Stimulated activated CD4-positive, alpha-beta T cell treated with anti-CD3 and anti-CD28 coated beads, Interleukin-1b, Interleukin-23, amount 100 ng/mL, for 24 hours (primary cell): ENCODE data around the gene GUCA2B.

Experiments
- DNase-seq, 4 experiments: peaks; one replicate each; pipeline ENCODE4 v3.0.0-alpha.2; 2020; ENCODE audit warnings: low read depth in 4 of 4, low spot score in 1 of 4

GUCA2B gene

DNA sequence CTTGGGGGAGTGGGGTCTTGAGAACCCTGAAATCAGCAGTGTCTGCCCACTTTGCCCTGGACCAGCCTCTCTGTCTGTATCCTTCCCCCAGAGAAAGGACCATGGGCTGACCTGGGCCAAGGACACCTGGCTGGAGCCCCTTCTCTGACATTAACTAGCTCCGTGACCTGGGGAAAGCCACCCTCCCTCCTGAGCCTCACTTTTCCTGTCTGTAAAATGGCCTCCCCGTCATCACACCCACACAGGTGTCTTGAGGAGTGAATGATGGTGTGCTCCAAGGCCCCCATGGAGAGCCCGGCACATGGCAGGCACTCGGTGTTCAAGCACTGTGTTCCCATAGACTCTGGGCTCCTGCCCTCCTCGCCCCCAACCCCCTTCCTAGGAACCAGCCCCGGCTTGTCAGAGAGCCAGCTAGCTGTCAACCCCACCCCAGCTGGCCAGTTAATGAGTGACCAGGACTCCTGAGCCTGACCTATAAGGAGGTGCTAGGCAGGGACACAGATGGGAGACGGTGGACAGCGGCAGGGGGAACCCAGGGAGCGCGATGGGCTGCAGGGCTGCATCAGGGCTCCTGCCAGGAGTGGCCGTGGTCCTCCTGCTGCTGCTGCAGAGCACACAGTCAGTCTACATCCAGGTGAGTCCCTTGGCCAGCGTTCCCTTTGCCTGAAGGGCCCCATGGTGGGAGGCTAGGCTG lies at the start of gene GUCA2B:
Gene GUCA2B (plus strand): TSS at position 504 of the 694 bp plus-strand sequence. CDS start 41 bp downstream, at position 545.
- DNase-seq: no peak

DNA sequence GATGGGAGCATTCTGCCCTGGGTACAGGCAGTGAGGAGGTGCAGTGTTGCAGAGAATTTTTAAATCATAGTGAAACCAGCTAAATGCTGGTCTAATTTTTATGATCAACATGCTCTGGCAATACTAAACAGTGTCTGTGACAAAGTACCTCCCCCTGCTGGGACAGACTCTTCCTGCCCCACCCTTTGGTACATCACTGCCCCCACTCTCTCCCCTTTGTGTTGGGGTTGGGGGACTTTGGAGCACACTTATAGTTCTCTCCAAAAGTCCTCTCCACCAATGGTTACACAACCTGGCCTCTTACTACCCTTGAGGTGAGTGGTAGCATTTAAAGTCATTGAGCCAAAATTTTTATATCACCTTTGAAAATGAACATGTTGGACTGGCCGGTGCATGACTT lies 48.2 kb upstream of the GUCA2B start:
- DNase-seq: no peak

DNA sequence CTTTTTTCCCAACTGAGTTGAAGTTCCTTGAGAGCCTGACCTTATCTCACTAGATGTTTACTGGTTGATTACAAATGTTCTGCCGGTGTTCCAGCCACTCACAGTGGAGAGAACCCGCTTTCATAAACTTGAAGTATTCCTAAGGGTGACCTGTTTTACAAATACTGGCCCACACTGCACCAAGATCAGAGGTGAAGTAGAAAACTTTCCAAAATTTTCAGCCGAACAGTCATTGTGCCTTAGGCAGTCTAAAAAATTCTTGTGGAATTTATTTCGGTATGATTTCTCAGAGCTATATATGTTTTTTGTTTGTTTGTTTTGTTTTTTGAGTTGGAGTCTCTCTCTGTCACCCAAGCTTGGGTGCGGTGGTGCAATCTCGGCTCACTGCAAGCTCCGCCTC lies 44.9 kb upstream of the GUCA2B start:
- DNase-seq: no peak

DNA sequence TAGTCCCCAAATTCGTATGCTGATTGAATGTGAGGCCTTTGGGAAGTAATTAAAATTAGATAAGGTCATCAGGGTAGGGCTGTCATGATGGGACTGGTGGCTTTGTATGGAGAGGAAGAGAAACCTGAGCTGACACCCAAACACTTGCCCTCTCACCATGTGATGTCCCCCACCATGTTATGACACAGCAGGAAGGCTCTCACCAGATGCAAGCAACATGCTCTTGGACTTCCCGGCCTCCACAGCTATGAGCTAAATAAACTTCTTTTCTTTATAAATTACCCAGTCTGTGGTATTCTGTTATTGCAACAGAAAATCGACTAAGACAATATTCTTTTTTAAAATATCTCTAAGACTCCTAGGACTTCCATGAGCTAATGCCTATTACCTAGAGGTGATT lies 43.6 kb upstream of the GUCA2B start:
- no peak for DNase-seq

DNA sequence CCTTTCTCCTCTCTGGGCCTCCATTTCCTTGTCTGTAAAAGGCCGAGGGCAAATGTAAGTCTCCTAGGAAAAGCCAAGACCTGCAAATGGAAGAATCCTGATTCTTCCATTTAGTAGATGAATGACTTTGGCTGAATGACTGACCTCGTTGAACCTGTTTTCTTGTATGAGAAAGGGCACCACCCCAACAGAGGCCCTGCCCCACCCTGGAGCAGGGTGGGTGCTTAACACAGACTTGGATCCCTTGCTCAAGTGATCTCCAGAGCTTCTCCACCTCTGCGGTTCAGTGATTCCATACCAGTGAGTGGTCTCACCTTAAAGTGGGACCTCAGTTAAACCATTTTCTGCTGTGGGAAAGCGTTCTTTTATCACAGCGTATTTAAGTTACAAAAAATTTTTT lies 39.0 kb upstream of the GUCA2B start:
- no peak for DNase-seq

DNA sequence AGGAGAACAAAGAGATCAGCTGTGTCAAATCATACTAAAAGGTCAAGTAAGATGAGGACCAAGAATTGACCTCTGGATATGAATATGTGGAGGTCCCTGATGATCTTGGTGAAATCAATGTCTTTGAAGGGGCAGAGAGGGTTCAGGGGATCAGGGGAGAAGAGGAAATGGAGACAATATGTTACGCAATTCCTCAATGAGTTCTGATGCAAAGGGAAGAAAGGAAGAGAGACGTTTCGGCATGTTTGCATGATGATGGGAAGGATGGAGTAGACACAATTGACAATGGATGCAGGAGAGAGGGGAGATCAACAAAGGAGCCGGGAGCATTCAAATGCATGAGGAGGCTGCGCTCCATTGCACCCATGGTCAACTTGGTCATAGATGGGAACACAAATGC lies 36.0 kb upstream of the GUCA2B start:
- no peak for DNase-seq

DNA sequence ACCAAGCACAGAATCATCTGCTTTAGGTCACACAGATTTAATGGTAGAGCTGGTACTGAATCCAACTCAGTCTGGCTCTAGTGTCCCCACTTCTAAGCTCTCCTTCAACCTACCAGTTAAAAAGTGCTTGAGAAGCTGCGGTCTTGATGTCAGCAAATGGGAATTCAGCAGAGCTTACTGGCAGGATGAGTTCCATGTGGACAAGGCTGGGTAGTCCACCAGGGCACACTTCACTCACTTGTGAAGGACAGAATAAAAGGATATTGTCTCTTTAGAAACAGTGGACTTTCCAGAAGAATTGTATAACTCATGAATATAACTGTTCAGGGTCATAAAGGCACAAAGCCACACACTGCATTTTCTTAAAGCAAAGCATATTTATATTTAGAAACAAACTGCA lies 35.1 kb upstream of the GUCA2B start:
- no peak for DNase-seq

DNA sequence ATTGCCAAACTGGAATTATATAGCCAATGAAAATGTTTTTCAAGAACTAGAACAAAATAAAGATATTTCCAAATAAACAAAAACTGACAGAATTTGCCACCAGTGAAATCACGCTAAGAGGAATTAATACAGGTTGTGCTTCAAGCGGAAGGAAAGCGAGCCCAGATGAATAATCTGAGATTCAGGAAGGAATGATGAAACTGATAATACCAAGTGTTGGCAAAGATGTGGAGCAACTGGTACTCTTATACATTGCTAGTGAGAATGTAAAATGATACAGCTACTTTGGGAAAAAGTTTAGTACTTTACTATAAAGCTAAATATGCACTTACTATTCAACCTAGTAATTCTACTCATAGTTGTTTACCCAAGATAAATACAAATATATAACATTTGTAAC lies 30.8 kb upstream of the GUCA2B start:
- no peak for DNase-seq

DNA sequence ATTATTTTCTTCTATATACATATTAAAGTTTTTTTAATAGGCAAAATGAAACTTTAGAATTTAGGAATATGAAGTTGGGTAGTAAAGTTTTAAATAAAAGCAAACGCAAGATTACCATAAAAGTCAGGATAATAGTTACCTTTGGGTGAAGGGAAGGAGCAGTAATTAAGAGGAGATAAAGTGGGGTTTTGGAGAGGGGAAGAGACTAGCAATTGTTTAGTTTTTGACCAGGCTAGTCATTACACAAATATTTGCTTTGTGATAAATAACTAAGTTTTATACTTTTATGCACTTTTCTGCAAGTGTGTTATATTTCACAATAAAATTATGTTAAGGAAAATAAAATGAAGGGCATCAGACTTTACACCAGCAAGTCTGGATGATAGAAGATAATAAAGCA lies 27.7 kb upstream of the GUCA2B start:
- DNase-seq: no peak

DNA sequence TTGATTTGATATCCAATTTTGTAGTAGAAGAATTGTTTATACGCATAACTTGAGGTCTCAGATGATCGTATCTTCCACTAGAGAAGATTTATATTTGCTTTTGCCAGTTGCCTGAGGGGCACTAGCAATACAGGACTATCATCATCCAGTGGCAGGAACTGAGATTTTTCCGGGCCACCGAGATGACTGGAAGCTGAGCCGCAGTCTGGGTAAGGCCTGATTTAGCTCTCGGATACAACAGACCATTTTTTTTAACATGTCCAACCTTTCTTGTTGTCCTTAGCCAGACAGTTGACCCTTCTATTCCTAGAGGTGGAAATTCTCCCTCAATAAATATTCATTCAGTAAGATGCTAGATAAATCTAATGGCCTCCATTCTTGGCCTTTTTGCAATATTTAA lies 25.4 kb upstream of the GUCA2B start:
- no peak for DNase-seq

DNA sequence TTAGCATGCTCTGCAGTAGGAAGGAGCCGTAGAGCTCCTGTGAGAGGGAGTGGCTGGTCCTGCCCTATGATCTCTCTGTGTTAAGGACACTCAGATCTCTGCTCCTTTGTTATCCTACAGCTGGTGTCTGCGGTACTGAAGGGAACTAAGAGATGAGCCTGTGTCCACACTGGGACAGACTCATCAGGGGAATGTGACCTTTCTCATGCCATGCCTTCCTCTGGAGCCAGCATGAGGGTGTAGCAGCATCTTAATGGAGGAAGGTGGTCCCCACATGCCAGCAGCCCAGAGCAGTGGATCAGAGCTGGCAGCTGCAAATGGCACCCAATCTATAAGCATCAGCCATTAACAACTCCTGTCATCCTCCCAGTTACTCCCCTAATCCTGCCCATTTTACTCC lies 24.7 kb upstream of the GUCA2B start:
- no peak for DNase-seq

DNA sequence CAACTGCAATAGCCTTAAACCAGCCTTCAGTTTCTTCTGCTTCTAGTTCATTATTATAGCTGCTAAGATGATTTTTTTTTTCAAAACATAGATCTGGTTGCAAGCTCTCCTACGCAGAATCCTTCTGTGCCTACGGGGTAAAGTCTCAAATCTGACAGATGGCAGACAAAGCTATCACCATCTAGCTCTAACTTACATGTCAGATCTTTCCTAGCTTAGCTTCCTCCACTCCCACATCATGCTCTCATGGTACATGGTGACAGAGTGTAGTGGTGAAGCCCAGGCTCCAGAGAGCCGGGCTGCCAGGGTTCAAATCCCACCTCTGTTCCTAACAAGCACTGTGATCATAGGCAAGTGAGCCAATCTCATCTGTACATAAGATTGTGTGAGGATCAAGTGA lies 24.2 kb upstream of the GUCA2B start:
- no peak for DNase-seq

DNA sequence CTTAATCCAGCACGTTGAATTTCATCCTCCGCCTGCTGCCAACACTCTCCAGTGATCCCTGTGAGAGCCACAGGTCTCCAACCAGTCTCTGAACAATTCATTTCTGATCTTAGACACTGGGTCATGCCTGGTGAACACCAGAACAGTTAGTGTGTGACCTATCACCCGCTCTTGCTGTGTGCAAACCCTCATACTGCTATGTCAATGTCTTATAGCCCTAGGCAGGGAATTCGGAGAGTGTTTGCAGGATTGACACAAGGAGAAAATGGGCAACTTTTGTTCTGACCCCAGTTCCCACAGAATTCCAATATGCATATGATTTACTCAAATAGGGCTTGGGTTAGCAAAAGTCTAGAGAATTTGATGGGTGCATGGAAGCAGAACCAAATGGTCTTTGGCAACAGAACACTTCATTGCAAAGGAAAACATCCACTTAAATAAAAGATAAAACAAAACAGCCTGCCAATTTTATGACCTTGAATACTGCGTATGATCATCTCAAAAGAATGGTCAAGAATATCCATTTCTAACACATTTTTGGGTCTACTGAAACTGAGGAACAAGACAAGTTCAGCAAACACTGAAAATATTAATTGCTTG lies 23.0 kb upstream of the GUCA2B start:
- no peak for DNase-seq

DNA sequence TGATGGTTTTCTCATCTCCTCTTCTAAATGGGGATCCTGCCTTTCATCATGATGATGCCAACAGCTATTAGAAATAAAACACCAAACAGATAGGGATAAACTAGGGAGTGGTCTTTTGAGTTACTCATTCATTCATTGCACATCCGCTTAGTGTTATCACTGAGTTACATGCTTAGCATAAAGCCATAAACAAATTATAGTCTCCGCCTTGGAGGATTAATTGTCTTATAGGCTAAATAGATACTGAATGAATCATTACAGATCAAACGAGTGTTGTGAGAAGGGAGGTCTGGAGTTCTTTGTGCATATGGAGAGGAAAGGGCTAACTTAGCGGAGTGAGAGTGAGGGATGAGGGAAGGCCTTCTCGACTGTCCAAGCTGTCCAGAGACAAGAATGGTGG lies 19.8 kb upstream of the GUCA2B start:
- no peak for DNase-seq

DNA sequence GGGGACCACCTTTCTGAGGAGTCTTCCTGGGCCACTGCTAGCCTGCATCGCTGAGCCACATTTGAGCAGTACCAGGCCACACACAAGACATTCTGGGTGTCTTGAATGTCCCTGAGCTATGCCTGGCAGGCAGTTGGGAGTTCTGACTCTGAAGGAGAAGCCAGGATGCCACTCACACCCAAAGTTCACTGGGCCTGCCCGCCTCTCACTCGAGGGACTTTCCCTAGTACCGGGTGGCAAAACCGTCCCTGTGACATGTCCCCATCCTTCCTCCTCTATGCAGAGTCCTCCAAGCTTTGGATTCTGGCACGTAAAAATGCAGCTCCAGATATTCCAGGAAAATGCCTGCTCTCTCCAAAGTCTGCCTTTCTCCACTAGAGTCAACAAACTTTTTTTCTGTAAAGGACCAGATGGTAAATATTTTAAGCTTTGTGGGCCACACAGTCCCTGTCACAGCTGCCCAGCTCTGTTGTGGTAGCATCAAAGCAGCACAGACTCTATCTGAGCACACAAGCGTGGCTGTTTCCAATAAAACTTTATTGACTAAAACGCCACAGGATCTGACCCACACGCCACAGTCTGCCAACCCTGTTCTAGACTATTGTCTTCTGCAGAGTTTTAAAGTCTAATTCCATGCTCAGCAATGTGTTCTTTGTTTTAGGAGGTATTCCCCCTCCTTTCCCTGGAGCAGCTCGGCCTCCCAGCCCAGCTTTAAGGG lies 19.2 kb upstream of the GUCA2B start:
- no peak for DNase-seq

DNA sequence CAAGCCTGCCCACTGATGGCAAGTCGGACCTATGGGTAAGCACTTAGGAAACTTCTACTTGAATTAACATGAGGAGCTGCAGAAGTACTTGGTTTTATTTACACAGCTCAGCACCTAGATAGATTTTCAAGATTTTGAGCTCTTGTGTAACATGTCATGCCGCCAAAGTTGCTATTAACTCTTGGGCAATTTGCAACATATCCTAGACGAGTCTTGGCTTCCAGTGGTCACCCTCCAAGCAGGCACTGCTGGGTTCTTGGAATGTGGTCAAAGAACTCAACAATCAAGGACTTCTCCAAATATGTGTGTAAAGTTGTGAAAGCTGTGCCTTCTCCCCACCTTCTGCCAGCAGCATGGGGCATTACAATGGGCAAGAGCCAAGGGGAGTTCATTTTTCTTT lies 17.8 kb upstream of the GUCA2B start:
- no peak for DNase-seq

DNA sequence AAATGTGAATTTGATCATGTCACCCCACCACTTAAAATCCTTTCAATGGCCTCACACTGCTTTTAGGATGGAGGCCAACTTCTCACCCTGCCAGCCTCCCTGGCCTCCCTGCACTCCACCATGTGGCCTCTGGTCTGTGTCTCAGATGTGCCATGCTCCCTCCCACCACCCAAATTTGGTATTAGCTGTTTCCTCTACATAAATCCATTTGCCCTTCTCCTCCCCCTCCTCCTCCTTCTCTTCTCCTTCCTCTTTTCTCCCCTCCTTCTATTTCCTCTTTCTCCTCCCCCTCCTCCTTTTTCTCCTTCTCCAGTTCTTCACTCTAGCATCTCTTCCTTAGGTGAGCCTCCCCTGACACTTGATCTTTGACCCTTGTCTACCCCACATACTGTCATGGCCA lies 16.7 kb upstream of the GUCA2B start:
- no peak for DNase-seq

DNA sequence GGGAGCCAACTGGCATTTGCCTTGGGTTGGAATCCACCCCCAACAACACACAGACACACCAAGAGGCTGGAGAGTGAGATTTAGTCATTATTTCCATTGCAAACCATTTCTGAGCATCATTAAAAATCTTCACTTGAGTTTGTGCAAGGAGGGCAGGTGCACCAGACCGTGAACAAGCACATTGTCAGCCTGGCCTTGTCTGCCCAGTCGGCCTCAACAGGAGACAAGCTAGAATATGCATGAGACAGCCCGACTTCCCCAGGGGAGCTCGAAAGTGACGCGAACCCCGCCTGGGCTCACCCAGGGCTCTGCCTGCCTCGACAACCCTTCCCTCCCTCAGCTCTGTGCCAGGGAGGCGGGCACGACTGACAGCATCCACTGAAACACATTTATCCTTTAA lies 15.4 kb upstream of the GUCA2B start:
- no peak for DNase-seq

DNA sequence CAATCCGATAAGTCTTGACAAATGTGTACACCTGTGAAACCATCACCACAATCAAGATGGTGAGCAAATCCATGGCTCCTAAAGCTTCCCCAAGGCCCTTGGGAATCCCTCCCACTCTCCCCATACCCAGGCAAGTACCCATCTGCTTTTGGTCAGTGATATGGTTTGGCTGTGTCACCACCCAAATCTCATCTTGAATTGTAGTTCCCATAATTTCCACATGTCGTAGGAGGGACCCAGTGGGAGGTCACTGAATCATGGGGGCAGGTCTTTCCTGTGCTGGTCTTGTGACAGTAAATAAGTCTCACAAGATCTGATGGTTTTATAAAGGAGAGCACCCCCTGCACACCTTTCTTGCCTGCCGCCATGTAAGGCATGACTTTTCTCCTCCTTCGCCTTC lies 14.6 kb upstream of the GUCA2B start:
- DNase-seq: no peak

DNA sequence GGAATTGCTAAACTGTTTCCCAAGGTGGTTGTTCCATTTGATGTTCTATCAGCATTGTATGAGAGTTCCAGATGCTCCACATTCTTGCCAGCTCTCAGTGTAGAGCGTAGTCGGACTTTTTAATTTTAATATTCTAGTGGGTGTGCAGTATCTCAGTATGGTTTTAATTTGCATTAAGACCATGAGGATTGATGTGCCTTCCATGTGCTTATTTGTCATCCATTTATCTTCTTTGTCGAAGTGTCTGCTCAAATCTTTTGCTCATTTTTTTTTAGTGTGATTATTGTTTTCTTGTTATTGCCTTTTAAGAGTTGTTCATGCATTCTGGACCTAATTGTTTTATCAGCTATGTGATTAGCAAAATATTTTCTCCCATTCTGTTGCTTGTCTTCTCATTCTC lies 13.8 kb upstream of the GUCA2B start:
- DNase-seq: no peak

DNA sequence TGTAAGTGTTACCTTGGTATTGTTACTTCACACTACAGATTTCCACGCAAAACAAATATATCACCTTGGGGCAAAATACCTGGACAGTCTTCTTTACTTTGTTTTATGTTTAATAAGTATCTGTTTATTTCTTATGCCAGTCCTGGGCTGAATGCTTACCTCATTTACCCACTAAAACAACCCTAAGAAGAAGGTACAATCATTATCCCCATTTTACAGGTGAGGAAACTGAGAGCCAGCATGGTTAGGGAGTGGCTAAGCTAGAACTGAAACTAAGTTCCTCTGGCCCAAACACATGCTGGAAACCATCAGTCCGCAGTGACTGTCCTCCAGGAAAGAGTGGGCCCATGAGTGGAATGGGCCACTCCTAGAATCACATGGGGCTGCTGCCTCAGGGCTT lies 13.0 kb upstream of the GUCA2B start:
- no peak for DNase-seq

DNA sequence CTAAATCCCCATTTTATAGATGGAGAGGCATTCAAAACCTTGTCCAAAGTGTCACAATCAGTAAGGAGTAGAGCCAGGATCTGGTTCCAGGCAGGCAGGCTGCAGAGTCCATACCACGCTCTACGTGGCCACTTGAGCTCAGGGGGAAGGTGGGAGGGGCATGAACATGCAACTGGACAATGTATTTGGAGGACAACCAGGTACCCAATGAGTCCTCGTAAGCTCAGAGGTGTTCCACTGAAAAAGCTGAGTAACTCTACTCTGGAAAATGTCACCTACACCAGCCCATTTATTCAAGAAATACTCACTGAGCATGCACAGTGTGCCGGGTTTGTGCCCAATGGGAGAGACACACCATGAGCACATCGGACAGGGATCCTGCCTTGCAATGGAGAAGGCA lies 11.2 kb upstream of the GUCA2B start:
- no peak for DNase-seq
